HFF-Myc (cell line): ENCODE measurements around the gene SRSF3.

Experiments
- DNase-seq: peaks from one replicate; pipeline ENCODE4 v3.0.0-alpha.2; 2011; ENCODE audit warnings: low read depth; ENCODE audit errors: extremely low read depth
- H3K4me3 ChIP-seq: replicated peaks from 2 replicates; pipeline ENCODE4 v1.5.1; 2011; ENCODE audit warnings: low read depth, mild to moderate bottlenecking, control low read depth, low read length
- TF ChIP-seq, protein P1 (sequence below): IDR thresholded peaks from 2 replicates; pipeline ENCODE4 v1.5.1; 2012; ENCODE audit warnings: mild to moderate bottlenecking, low read depth, low read length, control low read depth; ENCODE audit errors: missing control alignments

Gene SRSF3

DNA sequence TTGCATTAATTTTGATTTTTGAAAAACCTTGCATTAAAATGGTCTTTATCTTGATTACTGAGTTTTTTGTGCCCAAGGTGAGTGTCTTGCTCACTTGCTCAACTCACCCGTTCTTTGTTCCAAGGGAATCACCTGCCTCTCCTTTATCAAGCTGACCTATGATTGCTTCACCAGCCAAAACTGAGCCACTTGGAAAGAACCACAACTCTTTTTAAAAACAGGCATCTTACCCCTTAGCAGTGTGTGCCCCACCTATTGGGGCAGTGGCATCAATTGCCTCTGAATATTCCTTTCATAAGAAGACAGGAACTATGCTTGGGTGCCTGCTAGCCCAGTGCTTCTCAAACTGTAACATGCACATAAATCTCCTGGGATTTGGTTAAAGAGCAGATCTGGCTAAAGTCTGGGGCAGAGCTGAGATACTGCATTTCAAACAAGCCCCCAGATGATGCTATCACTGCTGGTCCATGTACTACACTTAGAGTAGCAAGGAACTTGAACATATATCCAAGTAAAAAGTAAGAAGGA, 43.6 kb upstream of the SRSF3 start:
- H3K4me3 ChIP-seq, result no peak overlapping the region
- DNase-seq, result no peak
- TF ChIP-seq, protein P1, sequence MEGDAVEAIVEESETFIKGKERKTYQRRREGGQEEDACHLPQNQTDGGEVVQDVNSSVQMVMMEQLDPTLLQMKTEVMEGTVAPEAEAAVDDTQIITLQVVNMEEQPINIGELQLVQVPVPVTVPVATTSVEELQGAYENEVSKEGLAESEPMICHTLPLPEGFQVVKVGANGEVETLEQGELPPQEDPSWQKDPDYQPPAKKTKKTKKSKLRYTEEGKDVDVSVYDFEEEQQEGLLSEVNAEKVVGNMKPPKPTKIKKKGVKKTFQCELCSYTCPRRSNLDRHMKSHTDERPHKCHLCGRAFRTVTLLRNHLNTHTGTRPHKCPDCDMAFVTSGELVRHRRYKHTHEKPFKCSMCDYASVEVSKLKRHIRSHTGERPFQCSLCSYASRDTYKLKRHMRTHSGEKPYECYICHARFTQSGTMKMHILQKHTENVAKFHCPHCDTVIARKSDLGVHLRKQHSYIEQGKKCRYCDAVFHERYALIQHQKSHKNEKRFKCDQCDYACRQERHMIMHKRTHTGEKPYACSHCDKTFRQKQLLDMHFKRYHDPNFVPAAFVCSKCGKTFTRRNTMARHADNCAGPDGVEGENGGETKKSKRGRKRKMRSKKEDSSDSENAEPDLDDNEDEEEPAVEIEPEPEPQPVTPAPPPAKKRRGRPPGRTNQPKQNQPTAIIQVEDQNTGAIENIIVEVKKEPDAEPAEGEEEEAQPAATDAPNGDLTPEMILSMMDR, result no peak

DNA sequence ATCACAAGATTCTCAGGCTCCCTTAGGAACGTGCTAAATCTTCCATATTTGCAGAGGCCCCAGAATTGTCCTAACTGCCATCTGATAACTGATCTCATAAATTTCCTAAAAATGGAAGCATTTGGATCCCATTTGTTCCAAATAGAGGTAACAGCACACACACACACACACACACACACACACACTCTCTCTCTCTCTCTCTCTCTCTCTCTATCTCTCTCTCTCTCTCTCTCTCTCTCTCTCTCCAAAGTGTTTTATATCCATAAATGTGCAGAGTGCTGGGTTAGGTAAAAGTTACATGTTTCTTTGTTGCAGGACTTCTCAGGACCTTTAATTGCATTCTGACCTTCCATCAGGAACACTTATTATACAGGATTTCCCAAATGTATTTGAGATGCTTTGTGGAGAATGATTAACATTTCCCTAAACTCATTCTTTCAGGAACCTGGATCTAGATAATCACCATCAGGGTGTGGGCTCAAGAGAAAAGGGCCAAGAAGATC, 38.4 kb upstream of the SRSF3 start:
- DNase-seq, result no peak
- TF ChIP-seq, protein P1, result no peak
- H3K4me3 ChIP-seq, result no peak overlapping the region

DNA sequence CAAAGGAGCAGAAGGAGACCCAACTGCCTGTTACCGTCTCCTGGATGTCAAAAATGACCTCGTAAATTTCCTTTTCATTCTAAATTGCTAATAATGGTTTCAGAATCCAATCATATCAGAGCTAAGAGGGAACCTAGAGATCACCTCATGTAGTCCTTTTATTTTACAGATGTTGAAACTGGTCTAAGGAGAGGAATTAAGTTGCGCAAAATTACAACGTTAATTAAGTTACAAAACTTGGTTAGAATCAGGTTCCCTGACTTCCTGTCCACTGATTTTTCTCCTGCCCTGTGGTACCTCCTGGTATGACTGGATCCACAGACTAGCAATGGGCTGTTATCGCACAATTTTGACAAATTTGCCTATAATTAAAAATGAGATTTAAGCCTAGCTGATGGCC, 37.9 kb upstream of the SRSF3 start:
- TF ChIP-seq, protein P1, result no peak
- no peak overlapping the region for H3K4me3 ChIP-seq

DNA sequence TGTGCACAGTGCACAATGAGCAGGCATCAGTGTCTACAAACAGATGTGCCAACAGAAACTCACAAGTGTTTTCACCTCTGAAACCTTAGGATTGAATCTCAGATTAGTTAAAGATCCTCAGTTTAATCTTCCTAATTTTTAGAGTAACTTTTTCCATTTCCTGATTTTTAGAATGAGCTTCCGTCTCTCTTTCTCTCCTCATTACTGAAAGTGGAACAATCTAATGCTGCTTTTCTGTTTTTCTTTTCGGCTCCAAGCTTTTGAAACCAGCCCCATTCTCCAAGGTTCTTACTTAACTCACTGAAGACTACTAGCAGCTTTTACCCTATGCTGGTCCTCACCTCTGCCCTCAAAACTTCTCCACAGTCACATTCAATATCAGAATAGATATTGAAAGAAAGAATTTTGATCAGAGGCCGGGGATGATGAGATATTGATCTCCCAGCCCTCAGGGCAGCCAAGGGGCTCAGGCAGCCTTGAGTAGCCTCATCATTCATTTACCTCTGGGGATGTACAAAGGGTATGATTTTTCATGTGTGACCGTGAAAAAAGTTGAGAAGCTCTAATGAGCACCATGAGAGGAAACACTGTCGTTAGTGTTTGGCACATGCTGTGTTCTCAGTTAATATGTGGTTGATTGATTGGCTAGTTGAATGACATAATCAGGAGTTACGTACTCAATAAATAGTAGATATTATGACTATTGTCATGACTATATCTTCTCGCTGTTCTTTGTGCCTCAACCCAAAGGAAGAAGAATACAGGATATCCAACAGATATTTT, 35.0 kb upstream of the SRSF3 start:
- H3K4me3 ChIP-seq, result no peak overlapping the region
- DNase-seq, result no peak
- TF ChIP-seq, protein P1, result no peak

More for the DNA sequence above, 37.9 kb upstream of the SRSF3 start:
- no peak for DNase-seq

DNA sequence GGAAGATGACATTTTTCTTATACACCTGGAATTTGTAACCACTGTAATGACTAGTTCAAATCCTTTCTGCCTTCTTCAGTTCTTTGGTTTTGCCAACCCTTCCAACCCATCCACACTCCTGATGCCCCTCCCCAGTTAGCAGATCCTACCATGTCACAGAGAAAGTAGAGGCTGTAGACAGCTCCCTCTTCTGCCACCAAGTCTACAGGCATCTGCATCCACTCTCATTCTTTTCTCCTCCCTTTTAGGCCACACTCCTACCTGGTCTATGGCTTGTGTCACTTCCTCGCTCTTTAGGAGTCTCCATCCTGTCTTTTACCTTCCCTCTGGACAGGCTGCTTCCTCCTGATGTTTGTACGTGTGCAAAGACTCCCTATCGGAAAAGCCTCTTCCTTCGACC, 33.3 kb upstream of the SRSF3 start:
- no peak for DNase-seq
- no peak overlapping the region for H3K4me3 ChIP-seq
- TF ChIP-seq, protein P1, result no peak

DNA sequence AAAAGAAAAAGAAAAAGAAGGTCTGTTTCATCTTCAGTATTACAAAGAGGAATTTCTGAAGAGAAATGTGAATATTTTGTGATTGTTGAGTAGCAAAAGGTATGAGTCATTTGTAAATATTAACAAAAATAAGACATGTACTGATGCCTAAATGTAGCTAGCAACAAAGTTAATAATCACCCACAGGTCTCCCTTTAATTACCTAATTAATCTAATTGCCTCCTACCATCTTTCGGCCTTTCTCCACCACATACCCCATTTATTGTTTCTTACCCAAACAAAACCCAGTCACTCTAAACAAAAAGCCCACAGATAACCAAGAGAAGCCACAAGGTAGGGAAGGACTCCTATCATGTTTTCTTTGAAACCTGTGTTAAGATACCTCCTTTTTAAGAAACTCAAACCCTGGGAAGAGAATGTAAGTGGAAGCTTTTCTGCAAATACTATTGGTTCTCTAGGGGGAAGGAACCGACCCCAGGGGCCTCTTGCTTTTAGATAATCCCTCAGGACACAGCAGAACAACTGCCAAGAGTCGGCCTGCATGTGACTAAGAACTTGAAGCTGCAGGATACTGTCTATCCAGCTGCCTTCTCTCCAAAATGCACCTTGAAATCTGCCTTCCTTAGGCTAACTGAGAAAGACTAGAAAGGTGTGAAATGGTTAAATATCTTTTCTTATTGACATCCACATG, 30.8 kb upstream of the SRSF3 start:
- TF ChIP-seq, protein P1, result no peak
- DNase-seq, result no peak
- no peak overlapping the region for H3K4me3 ChIP-seq
